ENCODE measurements around the gene PDXK. TPM values are rescaled to one million over a fixed set of nuclear protein-coding genes. Genes with fewer than 3 reads are reported as not detected.
"Not testable (repeated sequence)": the region's sequence is repeated elsewhere in the genome, so short reads cannot be mapped to it uniquely, and the experiment has no call there.

Gene PDXK
- total and polyA plus RNA-seq, 2 experiments from 2014 or later = 76.2 to 82.4 TPM

DNA sequence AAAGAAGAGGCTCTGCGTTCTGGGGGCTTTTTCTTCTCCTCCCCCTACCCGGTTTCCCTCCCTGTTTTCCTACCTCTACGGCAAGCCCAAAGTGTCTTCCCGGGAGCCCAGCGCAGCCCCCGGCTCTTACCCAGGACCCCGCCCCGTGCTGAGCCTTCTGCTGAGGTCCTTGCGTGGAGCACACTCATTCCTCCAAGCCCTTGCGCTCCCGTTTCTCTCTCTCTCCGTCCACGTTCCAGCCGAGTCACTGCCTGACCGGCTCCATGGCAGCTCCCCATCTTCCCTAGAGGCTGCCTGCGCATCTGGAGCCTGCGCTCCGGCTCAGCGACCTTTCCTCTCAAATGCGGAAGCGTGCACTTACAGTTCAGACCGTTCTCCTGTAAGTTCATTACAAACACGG, 24.9 kb upstream of the PDXK start:
- peaks cover 30% of the 10 kb centered on the region for H3K36me3 ChIP-seq

DNA sequence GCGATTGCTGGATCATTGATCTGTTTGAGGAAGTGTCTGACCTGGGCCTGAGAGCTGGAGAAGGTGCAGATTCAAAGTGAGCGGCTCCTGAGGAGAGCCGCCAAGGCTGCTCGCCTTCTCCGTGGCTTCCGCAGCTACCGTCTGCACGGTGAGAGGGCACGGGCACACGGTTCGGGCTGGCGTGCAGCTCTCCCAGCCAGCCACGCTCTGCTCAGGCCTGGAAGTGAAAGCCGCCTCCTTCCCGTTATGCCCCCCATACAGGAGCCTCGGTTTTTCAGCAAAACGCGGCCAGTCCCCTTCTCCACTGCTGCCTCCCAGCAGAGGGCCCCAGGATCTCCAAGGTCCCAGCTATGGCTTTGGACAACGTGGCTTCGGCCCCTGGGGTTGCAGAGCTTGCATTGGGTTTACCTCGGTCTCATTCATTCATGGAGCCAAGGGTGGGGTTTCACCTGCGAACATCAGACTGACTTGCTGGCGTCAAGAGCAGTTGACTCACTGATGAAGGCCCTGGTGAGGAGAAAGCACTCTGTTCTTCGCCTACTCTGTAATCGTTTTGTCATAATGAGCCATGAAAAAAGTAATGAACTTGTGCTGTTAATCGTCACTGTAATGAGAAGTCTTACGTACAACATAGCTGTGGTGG, 24.4 kb upstream of the PDXK start:
- Histone ChIP-seq H3K27me3 (no peaks in the 10 kb centered on the region), H3K36me3 (peaks cover 28% of the 10 kb centered on the region), H3K4me1 (ENCODE audit: low read depth) (no peaks in the 10 kb centered on the region), H3K4me3 (no peak overlapping the region), H3K9me3 (ENCODE audit: low read depth) (no peaks in the 10 kb centered on the region), H3K27ac (no peak overlapping the region)
- TF ChIP-seq, protein P1, sequence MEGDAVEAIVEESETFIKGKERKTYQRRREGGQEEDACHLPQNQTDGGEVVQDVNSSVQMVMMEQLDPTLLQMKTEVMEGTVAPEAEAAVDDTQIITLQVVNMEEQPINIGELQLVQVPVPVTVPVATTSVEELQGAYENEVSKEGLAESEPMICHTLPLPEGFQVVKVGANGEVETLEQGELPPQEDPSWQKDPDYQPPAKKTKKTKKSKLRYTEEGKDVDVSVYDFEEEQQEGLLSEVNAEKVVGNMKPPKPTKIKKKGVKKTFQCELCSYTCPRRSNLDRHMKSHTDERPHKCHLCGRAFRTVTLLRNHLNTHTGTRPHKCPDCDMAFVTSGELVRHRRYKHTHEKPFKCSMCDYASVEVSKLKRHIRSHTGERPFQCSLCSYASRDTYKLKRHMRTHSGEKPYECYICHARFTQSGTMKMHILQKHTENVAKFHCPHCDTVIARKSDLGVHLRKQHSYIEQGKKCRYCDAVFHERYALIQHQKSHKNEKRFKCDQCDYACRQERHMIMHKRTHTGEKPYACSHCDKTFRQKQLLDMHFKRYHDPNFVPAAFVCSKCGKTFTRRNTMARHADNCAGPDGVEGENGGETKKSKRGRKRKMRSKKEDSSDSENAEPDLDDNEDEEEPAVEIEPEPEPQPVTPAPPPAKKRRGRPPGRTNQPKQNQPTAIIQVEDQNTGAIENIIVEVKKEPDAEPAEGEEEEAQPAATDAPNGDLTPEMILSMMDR (IDR thresholded peaks at IDR 0.05; ENCODE audit: low read depth, low read length) = no peak
- no peak for DNase-seq (ENCODE audit: low read depth in 1 of 2, low spot score in 1 of 2)

More for the DNA sequence above, 24.9 kb upstream of the PDXK start:
- H3K27ac ChIP-seq = no peak overlapping the region
- no peaks in the 10 kb centered on the region for H3K4me1 ChIP-seq (ENCODE audit: low read depth)
- no peak overlapping the region for H3K4me3 ChIP-seq
- H3K9me3 ChIP-seq (ENCODE audit: low read depth) = no peaks in the 10 kb centered on the region
- TF ChIP-seq, protein P1 (IDR thresholded peaks at IDR 0.05; ENCODE audit: low read depth, low read length) = no peak
- no peak for DNase-seq (ENCODE audit: low read depth in 1 of 2, low spot score in 1 of 2)
- no peaks in the 10 kb centered on the region for H3K27me3 ChIP-seq

GRCh38 chr21:43696214-43696613, 22.7 kb upstream of the PDXK start:
- Histone ChIP-seq H3K4me3 (no peak overlapping the region), H3K4me1 (ENCODE audit: low read depth) (no peaks in the 10 kb centered on the region), H3K27ac (no peak overlapping the region), H3K27me3 (no peaks in the 10 kb centered on the region), H3K9me3 (ENCODE audit: low read depth) (no peaks in the 10 kb centered on the region), H3K36me3 (peaks cover 16% of the 10 kb centered on the region)
- DNase-seq (ENCODE audit: low read depth in 1 of 2, low spot score in 1 of 2) = no peak
- TF ChIP-seq, protein P1 (IDR thresholded peaks at IDR 0.05; ENCODE audit: low read depth, low read length) = no peak

- no peaks in the 10 kb centered on the region for H3K9me3 ChIP-seq (ENCODE audit: low read depth)
- TF ChIP-seq, protein P1 (IDR thresholded peaks at IDR 0.05; ENCODE audit: low read depth, low read length) = no peak
- H3K27me3 ChIP-seq = no peaks in the 10 kb centered on the region
- no peak overlapping the region for H3K27ac ChIP-seq
- H3K4me1 ChIP-seq (ENCODE audit: low read depth) = peaks cover 12% of the 10 kb centered on the region
- H3K36me3 ChIP-seq = peaks cover 10% of the 10 kb centered on the region
- DNase-seq (ENCODE audit: low read depth in 1 of 2, low spot score in 1 of 2) = peak in 1 of 2 donors; percentile 48
- H3K4me3 ChIP-seq = no peak overlapping the region
These were observed 20.9 kb upstream of the PDXK start for GRCh38 chr21:43697758-43698643.

DNA sequence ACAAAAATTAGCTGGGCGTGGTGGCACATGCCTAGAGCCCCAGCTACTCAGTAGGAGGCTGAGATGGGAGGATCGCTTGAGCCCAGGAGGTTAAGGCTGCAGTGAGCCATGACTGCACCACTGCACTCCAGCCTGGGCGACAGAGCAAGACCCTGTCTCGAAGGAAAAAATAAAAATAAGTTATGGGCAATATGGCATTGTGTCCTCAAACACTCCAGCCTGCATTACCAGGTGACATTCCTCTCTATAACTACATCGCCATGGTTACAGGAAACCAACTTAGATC, 19.5 kb upstream of the PDXK start:
- not testable (repeated sequence) for H3K27ac ChIP-seq; H3K4me3 ChIP-seq; DNase-seq (ENCODE audit: low read depth in 1 of 2, low spot score in 1 of 2); H3K27me3 ChIP-seq; H3K9me3 ChIP-seq (ENCODE audit: low read depth)
- Histone ChIP-seq H3K4me1 (ENCODE audit: low read depth) (peaks cover 19% of the 10 kb centered on the region), H3K36me3 (peaks cover 10% of the 10 kb centered on the region)

Data from cardiac muscle cell (in vitro differentiated cells and primary cell).